IPS-NIHi7 (cell line): ENCODE results near the gene COA7.

Experiments
- DNase-seq: peaks from one replicate; pipeline ENCODE4 v3.0.0; 2012; ENCODE audit warnings: mixed read lengths; ENCODE audit errors: extremely low spot score

Gene COA7

DNA sequence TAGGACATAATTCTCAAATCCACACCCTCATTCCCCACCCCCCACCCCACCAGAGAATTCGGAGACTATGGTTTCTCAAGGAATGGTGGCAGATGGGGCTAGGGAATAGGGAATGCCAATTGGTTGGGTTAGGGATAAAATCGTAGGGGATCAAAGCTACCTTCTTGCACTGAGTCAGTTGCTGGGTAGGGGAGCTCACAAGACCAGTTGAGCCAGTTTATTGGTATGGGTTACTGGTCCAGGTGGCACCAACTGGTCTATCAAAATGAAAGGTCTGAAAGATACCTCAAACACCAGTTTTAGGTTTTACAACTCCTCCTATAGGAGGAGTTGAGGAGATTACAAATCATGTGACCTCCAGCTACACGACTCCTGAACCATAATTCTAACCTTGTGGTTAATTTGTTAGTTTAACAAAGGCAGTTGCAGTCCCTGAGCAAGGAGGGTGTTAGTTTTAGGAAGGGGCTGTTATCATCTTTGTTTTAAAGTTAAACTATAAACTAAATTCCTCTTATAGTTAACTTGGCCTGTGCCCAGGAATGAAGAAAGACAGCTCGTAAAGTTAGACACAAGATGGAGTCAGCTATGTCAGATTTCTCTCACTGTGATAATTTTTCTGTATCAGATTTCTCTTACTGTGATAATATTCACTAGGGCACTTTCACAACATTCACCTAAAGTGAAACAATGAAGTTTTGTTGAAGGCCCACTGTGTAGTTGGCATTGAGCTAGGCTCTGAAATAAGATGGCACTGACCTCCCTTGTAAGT, 62.6 kb downstream of the COA7 start:
- no peak for DNase-seq
